A549 (cell line): ENCODE data around the gene DNAJB1. TPM values are rescaled to one million over a fixed set of nuclear protein-coding genes. Genes with fewer than 3 reads are reported as not detected.
A peak's percentile ranks its signal among the peaks of the same experiment; 100 is the strongest.

Experiments
- ATAC-seq, 2 experiments: fragments of 200-7000 bp in 1 of 2; fragments of >200 bp in 1 of 2; cut with Nextera tagmentation in 1 of 2; cut with Tn5 transposase in 1 of 2; 3 replicates each; pipeline versions ENCODE4 v1.8.0 to v1.9.1; 2018 to 2020; ENCODE audit warnings: mild to moderate bottlenecking in 1 of 2, moderate library complexity in 1 of 2
- CTCF ChIA-PET: fragments of 300-600 bp; sonication (Branson Sonifier 250); formaldehyde crosslinking; extraction: SDS; loops from one replicate; lab custom pipeline; 2021; ENCODE audit warnings: antibody characterized with exemption, inconsistent platforms; lab: Yijun Ruan, JAX
- POLR2A ChIA-PET: fragments of 350-600 bp; formaldehyde crosslinking; extraction: SDS; loops from one replicate; lab custom pipeline; 2021; ENCODE audit warnings: antibody characterized with exemption, inconsistent platforms; lab: Yijun Ruan, JAX
- DNase-seq, 2 experiments: peaks; one replicate each; pipeline versions ENCODE4 v3.0.0 to v3.0.0-alpha.2; 2011 to 2016; ENCODE audit warnings: low read depth in 1 of 2, low spot score in 1 of 2
- FAIRE-seq: peaks from 2 replicates; lab custom pipeline; 2011; peaks lifted over from hg19 to GRCh38; lab: Jason Lieb, UNC
- H3K27ac ChIP-seq, 2 experiments: fragments of >200 bp; sonication (Bioruptor Twin); formaldehyde crosslinking; 3 replicates each; pipeline ENCODE4 v1.5.1; 2016 to 2017
- H3K4me1 ChIP-seq: fragments of >200 bp; sonication (Bioruptor Twin); formaldehyde crosslinking; 3 replicates; pipeline ENCODE4 v1.6.1; 2016
- H3K4me2 ChIP-seq: fragments of >200 bp; sonication (Bioruptor Twin); formaldehyde crosslinking; 3 replicates; pipeline ENCODE4 v1.6.1; 2016
- H3K4me3 ChIP-seq: fragments of >200 bp; sonication (Bioruptor Twin); formaldehyde crosslinking; 3 replicates; pipeline ENCODE4 v1.5.1; 2016
- H3K9me3 ChIP-seq: fragments of >200 bp; sonication (Bioruptor Twin); formaldehyde crosslinking; 3 replicates; pipeline ENCODE4 v1.6.1; 2016
- BCL3 ChIP-seq: fragments of >200 bp; sonication (Bioruptor Twin); formaldehyde crosslinking; IDR thresholded peaks from 3 replicates; pipeline ENCODE4 v1.6.1; 2016
- CBX8 ChIP-seq: fragments of 200-600 bp; sonication (generic); IDR thresholded peaks from 2 replicates; pipeline ENCODE4 v1.6.1; 2016
- EHMT2 ChIP-seq: fragments of 200-600 bp; sonication (generic); IDR thresholded peaks from 2 replicates; pipeline ENCODE4 v1.6.1; 2016; ENCODE audit warnings: antibody characterized with exemption, low read depth, mild to moderate bottlenecking, moderate library complexity
- ELK1 ChIP-seq: fragments of 150-350 bp; IDR thresholded peaks from 2 replicates; pipeline ENCODE4 v1.6.1; 2014; ENCODE audit warnings: low read depth, mild to moderate bottlenecking, low read length
- ESRRA ChIP-seq: fragments of 150-350 bp; IDR thresholded peaks from 2 replicates; pipeline ENCODE4 v1.6.1; 2014; ENCODE audit warnings: mild to moderate bottlenecking, low read length, borderline replicate concordance
- HES2 ChIP-seq: fragments of >200 bp; sonication (Bioruptor Twin); formaldehyde crosslinking; IDR thresholded peaks from 2 replicates; pipeline ENCODE4 v1.6.1; 2016
- HEYL ChIP-seq: fragments of 250-450 bp; sonication (Bioruptor Pico); IDR thresholded peaks from 2 replicates; pipeline ENCODE4 v1.8.0; 2021; ENCODE audit warnings: mild to moderate bottlenecking, moderate library complexity
- HMGXB4 ChIP-seq: fragments of 250-450 bp; sonication (Bioruptor Pico); IDR thresholded peaks from 2 replicates; pipeline ENCODE4 v1.5.0; 2021; ENCODE audit warnings: mild to moderate bottlenecking, moderate library complexity, borderline replicate concordance
- HOXA7 ChIP-seq: fragments of 250-450 bp; sonication (Bioruptor Pico); IDR thresholded peaks from 2 replicates; pipeline ENCODE4 v1.5.0; 2020; ENCODE audit warnings: mild to moderate bottlenecking, moderate library complexity
- JUNB ChIP-seq: fragments of >200 bp; sonication (Bioruptor Twin); formaldehyde crosslinking; IDR thresholded peaks from 2 replicates; pipeline ENCODE4 v1.6.1; 2016
- KDM1A ChIP-seq: fragments of 200-600 bp; sonication (generic); IDR thresholded peaks from 2 replicates; pipeline ENCODE4 v1.6.1; 2016; ENCODE audit warnings: low read depth, mild to moderate bottlenecking
- MAX ChIP-seq: IDR thresholded peaks from 2 replicates; pipeline ENCODE4 v1.6.1; 2012
- NR3C1 ChIP-seq: fragments of >200 bp; sonication (Bioruptor Twin); formaldehyde crosslinking; IDR thresholded peaks from 3 replicates; pipeline ENCODE4 v1.6.1; 2017
- POLR2AphosphoS2 ChIP-seq: conservative IDR thresholded peaks from 2 replicates; pipeline ENCODE4 v1.6.1; 2012; ENCODE audit warnings: low read length, improper control_type of control experiment, inconsistent platforms
- REST ChIP-seq: fragments of 200-600 bp; sonication (generic); IDR thresholded peaks from 2 replicates; pipeline ENCODE4 v1.6.1; 2016; ENCODE audit warnings: antibody characterized with exemption, mild to moderate bottlenecking, moderate library complexity
- TFCP2L1 ChIP-seq: fragments of 250-450 bp; sonication (Bioruptor Pico); IDR thresholded peaks from 2 replicates; pipeline ENCODE4 v1.5.0; 2021; ENCODE audit warnings: mild to moderate bottlenecking
- ZFP36 ChIP-seq: fragments of 450-650 bp; IDR thresholded peaks from 2 replicates; pipeline ENCODE4 v1.6.1; 2014; ENCODE audit warnings: borderline replicate concordance; ENCODE audit not compliant: partially characterized antibody
- WGBS: methylation state at CpG from one replicate; pipeline ENCODE4 v1.1.6; 2017; ENCODE audit errors: missing lambda C conversion rate; 5-methylcytosine and 5-hydroxymethylcytosine counted together
- polyA plus RNA-seq, 4 experiments: library from polyadenylated mRNA; depleted of rRNA in 3 of 4; stranded (reverse); fragments of >200 nt; fragmentation: RNase III in 1 of 4; extraction: RNeasy Plus Mini Kit Qiagen cat#74134 plus additional on column Dnase treatment in 1 of 4; gene quantifications; 2 replicates in 3 of 4; 3 replicates in 1 of 4; pipeline ENCODE4 v1.2.3, GENCODE V29; 2011 to 2017

DNAJB1 gene
- polyA plus RNA-seq, 2 of the 4 experiments (the other 2 are of a cell fraction) = 124 to 128 TPM

- CTCF ChIA-PET = interaction anchor here (0.9 to 2.9 kb wide), 12 partner anchors 9 to 220 kb away, joined by 3 to 39 read pairs (median 8); partner anchors contain the start of gene NDUFB7
- DNase-seq (no peak), FAIRE-seq (no peak)
- no peak overlapping the region for H3K4me3 ChIP-seq
- peak overlapping the region in 1 of 2 experiments; percentile 67; a peak in 3 of 6 replicates for H3K27ac ChIP-seq
- WGBS = 83% methylated on average over 12 of the region's 12 CpGs
- TF ChIP-seq ZFP36 (peak; percentile 71), CBX8 (no peak), KDM1A (peak; percentile 66; the same call in 1 of the 2 replicates)
- TF ChIP-seq, all 56 proteins: peak for 2
- Histone ChIP-seq H3K9me3 (no peaks in the 10 kb centered on the region), H3K4me2 (peak overlapping the region; percentile 45), H3K4me1 (0 out of 3 replicates have a peak, but pooled peaks cover 5% of the 10 kb centered on the region)
- POLR2A ChIA-PET = no interaction called here
- ATAC-seq = peak; percentile 48 to 60; a peak in 5 of 6 replicates
These were observed 37.9 kb upstream of the DNAJB1 start for GRCh38 chr19:14555918-14556661.

GRCh38 chr19:14554382-14554812 lies 36.2 kb upstream of the DNAJB1 start:
- no peak for TF ChIP-seq POLR2AphosphoS2
- no peak for TF ChIP-seq HES2
- no peak for TF ChIP-seq ESRRA
- no peak for TF ChIP-seq ZFP36
- no peak for TF ChIP-seq EHMT2
- no peak for TF ChIP-seq ELK1
- Histone ChIP-seq H3K4me1 (peaks cover 18% of the 10 kb centered on the region; the same call in 2 of the 3 replicates), H3K4me3 (no peak overlapping the region), H3K27ac (no peak overlapping the region), H3K4me2 (no peak overlapping the region), H3K9me3 (no peaks in the 10 kb centered on the region)
- no peak for ATAC-seq
- POLR2A ChIA-PET = no interaction called here
- FAIRE-seq = no peak
- WGBS = 70% methylated on average over 2 of the region's 6 CpGs
- DNase-seq = no peak
- CTCF ChIA-PET = interaction anchor here (0.7 to 1.5 kb wide), 5 partner anchors 9 to 49 kb away, joined by 3 to 4 read pairs (median 3); partner anchors contain the start of gene NDUFB7

- 82% methylated on average over 3 of the region's 9 CpGs for WGBS
- Histone ChIP-seq H3K9me3 (no peaks in the 10 kb centered on the region), H3K4me1 (peaks cover 18% of the 10 kb centered on the region; the same call in 2 of the 3 replicates), H3K27ac (no peak overlapping the region), H3K4me3 (no peak overlapping the region), H3K4me2 (no peak overlapping the region)
- DNase-seq (no peak), FAIRE-seq (no peak), ATAC-seq (no peak)
- ChIA-PET POLR2A (no interaction called here), CTCF (interaction anchor here (0.7 to 1.5 kb wide), 4 partner anchors 9 to 48 kb away, joined by 3 to 4 read pairs (median 3); partner anchors contain the start of gene NDUFB7)
- TF ChIP-seq HMGXB4 (CRISPR knock-in tag) (no peak), TFCP2L1 (CRISPR knock-in tag) (no peak)
These were observed 35.7 kb upstream of the DNAJB1 start for GRCh38 chr19:14553939-14554243.

GRCh38 chr19:14553042-14553938 lies 35.1 kb upstream of the DNAJB1 start:
- no peak for ATAC-seq
- Histone ChIP-seq H3K4me1 (peaks cover 18% of the 10 kb centered on the region; the same call in 2 of the 3 replicates), H3K27ac (no peak overlapping the region), H3K4me2 (no peak overlapping the region), H3K9me3 (no peaks in the 10 kb centered on the region), H3K4me3 (no peak overlapping the region)
- no peak for FAIRE-seq
- DNase-seq = no peak
- CTCF ChIA-PET = interaction anchor here (1.0 to 1.5 kb wide), 3 partner anchors 8 to 48 kb away, joined by 3 to 4 read pairs (median 3); partner anchors contain the start of gene NDUFB7
- WGBS = 92% methylated on average over 19 of the region's 35 CpGs
- POLR2A ChIA-PET = no interaction called here
- no peak for TF ChIP-seq JUNB
- TF ChIP-seq REST = no peak
- TF ChIP-seq HEYL (CRISPR knock-in tag) = no peak
- TF ChIP-seq NR3C1 = no peak
- TF ChIP-seq MAX = no peak
- no peak for TF ChIP-seq BCL3
- TF ChIP-seq HOXA7 (CRISPR knock-in tag) = no peak
- no peak for TF ChIP-seq POLR2AphosphoS2
